Measurements from ENCODE around the gene TCF7.
"Not testable (repeated sequence)": the region's sequence is repeated elsewhere in the genome, so short reads cannot be mapped to it uniquely, and the experiment has no call there.

TCF7 gene

DNA sequence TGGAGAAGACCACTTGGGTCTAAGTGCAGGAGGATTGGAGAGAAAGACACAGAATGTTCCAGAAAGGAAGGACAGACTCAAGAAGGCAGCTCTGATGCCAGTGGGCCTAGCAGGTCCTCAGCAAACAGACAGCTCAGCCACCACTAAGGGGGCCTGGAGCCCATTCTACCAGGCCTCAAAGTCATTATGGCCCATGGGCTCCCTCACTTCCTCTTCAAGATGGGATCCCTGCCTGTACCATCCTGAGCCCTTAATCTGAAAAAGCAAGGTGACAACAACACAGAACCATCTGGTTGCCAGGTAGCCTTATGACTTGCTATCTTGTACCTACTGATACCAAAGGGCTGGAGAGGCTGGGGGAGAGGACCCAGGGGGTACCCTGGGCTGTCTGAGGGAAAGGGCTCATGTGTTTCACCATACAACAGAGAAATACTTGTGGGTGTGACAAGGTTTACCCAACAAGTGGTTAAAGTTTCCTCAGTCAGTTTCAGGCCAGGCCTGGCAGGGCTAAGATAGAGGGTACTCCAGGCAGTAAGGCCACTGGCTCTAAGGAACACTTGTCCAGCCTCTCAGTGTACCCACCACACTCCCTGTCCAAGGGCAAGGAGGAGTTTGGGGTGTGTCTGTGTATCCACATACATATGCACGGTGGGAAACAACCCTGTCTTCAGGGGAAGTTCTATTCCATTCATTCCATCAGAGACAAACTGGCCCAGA is 30.7 kb downstream of the TCF7 start:
- no peak for DNase-seq (ENCODE audit: low spot score)

DNA sequence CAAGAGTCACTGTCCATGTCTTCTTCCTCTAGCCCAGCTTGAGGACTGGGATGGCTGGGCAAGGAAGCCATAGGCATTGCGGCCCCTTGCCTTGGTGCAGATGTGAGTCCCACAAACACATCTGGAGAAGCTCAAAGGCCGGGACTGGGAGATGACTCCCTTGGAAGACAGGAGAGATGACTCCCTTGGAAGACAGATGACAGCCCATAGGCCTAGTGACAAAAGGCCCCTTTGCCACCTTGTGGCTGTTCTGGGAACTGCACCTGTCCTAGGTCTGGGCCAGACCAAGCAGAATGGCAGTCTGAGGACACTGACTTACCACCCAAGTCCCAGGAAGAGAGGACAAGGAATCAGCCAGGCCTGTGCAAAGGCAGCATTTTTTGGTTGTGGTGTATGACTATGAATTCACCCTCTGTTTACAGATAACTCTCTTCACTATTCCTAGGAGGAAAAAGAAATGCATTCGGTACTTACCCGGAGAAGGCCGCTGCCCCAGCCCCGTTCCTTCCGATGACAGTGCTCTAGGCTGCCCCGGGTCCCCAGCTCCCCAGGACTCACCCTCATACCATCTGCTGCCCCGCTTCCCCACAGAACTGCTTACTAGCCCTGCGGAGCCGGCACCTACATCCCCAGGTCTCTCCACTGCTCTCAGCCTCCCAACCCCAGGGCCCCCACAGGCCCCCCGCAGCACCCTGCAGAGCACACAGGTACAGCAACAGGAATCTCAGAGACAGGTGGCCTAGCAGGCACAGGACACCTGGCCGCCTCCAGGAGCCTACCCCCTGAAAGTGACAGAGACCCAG is 31.5 kb downstream of the TCF7 start:
- DNase-seq (ENCODE audit: low spot score), result peak; percentile 89

DNA sequence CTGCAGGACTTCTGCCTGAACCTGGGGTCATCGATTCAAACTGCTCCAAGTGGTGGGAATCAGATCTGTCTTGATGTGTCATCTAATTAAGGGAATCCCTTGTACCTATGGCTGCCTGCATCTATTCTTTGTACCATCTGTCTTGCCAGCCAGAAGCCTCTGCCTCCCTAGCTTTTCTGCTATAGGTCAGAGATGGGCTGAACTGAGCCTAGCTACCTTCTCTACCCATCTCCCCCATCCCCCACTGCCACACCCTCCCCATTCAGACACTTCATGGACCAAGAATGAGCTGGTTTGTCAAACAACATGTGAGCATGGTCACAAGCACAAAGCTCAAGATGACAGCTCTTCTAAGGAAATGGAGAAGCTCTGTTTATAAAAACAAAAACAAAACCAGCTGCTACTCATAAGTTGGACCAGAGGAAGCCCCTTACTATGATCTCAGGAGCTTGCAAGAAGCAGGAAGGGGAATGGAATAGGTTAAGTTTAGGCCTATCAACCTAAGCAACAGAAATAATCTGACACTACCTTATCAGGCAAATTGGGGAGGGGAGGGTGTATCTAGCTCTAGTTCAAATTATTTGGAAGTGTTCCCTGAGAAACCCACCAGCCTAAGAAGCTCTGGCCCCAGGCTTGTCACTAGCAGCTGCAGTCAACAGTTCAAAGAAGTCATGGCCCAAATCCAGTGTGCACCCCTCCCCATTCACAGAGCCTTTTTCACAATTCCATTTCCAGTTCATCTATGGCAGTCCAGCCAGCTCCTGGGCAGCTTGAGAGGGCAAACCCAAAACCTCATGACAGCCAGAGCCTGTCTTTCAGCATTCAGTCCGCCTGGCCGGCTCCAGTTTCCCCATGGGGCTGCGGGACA is 32.4 kb downstream of the TCF7 start:
- DNase-seq (ENCODE audit: low spot score), result no peak

DNA sequence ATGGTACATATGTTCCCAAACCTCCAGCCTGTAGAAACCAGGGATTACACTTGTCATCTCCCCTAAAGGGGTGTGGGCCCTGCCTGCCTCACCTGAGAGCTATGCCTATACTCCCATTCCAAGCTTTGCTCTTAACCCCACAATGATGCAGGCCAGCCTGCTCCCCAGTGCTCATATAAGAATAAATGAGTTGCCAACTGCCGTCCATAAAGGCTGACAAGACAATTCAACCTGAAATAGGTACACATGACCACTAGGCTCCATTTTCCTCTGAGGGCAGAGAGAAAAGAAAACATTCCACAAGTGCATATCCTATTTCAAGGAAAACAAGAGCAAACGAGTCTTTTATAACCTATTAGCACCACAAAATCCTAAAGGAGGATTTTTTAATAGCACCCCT is 33.8 kb downstream of the TCF7 start:
- DNase-seq (ENCODE audit: low spot score), result no peak

DNA sequence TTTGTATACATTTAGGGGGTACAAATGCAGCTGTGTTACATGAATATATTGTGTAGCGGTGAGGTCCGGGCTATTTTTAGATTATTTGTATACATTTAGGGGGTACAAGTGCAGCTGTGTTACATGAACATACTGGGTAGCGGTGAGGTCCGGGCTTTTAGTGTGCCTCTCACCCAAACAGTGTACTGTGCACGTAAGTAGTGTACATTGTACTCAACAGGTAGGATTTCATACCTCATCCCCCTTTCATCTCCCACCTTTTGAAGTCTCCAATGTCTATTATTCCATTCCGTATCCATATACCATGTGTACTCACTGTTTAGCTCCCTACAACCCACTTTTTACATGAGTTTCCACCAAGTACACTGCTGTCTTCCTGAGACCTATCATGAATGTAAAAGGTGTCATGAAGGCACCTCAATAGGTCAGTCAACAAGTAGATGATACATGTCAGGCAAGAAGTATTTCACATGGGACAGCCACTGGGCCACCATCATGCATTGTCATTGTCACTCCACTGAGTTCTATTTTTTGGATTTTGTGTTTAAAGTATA is 34.6 kb downstream of the TCF7 start:
- no peak for DNase-seq (ENCODE audit: low spot score)

DNA sequence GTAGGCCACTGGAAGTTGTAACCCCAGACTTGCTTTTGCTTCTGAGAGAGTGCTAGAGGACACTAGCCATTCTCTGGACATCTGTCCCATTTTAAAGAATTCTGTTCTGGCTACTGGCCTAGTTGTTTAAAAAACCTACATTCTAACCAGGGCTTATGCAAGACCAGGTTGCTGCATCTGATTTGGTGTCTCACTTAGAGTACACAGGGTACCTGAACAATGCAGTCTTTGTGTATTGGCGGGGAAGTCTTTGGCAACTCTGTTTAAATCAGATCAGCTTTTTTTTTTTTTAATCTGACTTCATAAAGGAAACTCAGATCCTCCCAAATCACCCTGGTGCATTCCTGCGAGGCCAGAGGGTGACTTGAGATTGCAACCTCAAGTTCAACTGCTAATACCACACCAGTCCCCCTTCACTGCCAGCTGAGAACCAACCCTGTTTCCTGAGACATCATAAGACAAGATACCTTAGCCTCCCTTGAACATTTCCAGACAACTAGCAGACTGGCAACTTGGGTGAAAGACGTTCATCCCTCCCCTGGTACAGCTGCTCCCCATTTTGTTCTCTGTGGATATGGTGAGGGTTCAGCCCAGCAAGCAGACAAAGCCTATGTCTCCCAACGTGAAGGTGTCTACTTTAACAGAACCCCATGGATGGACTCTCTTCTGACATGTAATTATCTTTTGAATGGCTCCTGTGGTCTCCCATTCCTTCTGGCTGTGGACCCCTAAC is 35.3 kb downstream of the TCF7 start:
- no peak for DNase-seq (ENCODE audit: low spot score)

DNA sequence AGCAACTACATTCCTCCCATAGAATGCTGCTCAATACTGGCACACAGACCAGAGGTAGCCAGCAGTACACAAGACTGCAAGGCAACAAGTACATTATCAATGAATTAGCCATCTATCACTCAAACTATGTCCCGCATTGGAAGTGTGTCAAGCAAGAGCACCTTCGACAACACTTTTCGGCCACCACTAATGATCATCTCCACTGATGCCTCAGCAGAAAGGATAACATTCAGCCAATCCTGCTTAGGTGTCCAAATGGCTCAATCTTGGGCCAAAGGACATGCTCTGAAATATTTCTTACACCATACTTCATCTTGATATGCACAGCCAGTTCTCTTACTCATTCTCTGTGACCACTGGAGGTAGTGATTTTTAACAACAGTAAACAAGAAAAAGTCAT is 37.2 kb downstream of the TCF7 start:
- no peak for DNase-seq (ENCODE audit: low spot score)

GRCh38 chr5:134152173-134152832 is 37.8 kb downstream of the TCF7 start:
- not testable (repeated sequence) for DNase-seq (ENCODE audit: low spot score)

DNA sequence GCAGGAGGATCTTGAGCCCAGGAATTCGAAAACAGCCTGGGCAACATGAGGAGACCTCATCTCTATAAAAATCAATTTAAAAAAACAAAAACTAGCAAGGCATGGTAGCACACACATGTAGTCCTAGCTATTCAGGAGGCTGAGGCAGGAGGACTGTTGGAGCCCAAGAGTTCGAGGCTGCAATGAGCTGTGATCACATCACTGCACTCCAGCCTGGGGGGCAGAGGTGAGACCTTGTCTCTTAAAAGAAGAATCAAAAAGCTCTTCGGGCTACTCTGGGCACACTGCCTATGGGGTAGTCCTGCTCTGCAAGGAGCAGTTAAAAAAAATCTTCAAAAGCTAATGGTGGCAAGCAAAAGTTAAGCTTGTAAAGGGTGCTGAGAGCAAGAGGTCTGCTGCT is 38.8 kb downstream of the TCF7 start:
- no peak for DNase-seq (ENCODE audit: low spot score)

DNA sequence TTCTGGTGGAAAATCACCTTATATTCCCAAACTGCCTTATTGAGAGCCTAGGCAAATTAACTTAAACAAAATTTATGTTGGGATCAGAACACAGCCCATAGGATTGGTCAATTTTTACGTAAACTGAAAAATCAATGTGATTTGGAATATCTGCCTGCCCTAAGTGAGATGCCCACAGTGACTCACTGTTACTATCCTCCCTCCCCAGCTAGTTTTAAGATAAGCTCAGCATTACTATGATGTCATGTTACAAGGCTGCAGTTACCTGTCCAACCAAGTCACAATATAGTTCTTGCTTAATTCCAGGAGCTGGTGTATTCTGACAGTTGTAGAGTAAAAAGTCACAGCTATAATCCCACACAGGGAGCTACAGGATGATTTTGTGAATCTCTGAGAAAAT is 39.2 kb downstream of the TCF7 start:
- no peak for DNase-seq (ENCODE audit: low spot score)

DNA sequence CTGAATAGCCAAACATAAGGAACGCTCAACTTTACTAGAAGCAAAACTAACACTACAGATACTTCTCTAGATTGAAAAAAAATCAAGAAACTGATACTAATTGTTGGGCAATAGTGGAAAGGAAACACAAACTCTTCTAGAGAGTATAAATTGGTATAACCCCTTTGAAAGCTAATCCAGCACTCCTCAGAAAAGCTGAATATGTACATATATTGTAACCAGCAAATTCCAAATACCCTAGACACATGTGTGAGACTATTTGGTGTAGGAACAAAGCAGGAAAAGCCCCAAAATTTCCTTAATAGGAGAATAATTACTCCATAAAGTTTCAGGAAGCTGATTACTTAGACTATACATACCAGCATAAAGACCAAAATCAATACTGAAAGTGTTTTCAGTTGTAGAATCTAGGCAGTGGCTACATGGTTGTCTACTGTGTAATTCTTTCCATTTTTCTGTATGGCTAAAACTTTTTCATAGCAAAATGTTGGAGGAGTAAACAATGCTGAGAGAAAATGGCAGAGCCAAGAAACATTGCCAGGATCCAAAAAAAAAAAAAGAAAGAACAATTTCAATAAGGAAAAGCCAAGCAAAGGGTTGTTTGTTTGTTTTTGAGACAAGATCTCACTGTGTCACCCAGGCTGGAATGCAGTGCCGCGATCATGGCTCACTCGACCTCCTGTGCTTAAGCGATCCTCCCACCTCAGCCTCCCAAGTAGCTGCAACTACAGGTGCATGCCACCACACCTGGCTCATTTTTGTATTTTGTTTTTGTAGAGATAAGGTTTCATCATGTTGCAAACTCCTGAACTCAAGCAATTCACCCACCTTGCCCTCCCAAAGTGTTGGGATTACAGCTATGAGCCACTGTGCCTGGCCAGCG is 47.3 kb downstream of the TCF7 start:
- DNase-seq (ENCODE audit: low spot score), result no peak

GRCh38 chr5:134162592-134162991 is 48.1 kb downstream of the TCF7 start:
- no peak for DNase-seq (ENCODE audit: low spot score)

DNA sequence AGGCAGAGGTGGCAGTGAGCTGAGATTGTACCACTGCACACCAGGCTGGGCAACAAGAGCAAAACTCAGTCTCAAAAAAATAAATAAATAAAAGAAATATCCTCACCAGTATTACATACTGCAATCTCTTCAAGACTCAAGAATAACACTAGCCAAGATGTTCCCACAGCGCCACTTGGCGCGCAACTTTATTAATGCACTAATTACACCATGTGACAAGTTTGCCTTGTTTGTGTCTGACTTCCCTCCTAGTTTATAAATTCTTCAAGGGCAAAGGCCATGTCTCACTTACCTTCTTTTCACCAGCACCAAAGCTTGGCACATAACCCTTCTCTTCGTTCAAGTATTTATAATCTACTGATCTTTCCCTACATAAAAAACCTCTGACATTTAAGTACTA is 57.5 kb downstream of the TCF7 start:
- no peak for DNase-seq (ENCODE audit: low spot score)

DNA sequence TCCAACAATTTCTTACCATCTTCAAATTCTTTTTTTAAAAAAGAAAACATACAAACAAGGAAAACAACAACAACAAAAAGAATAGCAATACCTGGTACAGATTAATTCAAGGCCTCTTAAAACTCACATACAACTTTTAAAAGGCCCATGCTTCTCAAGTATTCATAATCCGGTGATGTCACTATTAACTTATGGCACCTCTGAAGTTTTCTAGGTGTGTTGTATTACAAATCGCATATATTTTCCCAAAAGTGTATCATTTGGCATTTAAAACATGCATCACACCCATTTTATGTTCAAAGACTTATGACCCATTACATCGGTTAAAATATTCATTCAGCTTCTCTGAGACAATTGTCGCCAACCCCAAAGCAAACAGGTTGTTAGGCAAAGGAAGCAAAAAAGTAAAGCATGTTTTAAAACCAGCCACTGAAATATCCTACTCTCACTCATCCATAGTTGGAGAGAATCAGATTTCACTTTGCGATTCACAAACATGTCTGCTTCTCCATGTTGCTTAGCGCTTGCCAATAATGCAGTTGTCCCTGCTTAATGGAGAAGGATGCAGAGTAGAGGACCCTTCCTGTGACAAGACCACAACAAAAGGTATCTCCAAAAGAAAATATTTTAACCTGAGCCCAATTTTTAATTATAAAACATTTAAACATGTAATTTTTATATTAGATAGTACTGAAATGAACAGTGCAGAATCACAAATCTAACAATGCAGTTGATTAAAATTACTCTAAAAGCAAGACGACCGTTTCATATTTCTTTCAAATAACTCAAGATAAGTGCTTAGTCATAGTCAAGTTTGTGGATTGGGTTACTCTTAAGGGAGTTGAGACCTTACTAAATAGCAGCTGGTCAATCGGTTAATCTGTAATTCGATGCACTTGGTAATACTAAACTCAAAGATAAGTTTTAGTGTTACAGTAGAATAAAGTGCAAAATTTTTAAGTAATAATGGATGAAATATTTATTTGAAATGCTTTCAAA is 60.7 kb downstream of the TCF7 start:
- DNase-seq (ENCODE audit: low spot score), result no peak

- no peak for DNase-seq (ENCODE audit: low spot score)
Observed at GRCh38 chr5:134175921-134176510, 61.5 kb downstream of the TCF7 start.

GRCh38 chr5:134176511-134177368 is 62.3 kb downstream of the TCF7 start, which contains the start of gene SKP1:
Gene SKP1 (minus strand): TSS chr5:134176950. CDS start chr5:134174022, 2,928 bp downstream.
- peak; percentile 84 for DNase-seq (ENCODE audit: low spot score)

DNA sequence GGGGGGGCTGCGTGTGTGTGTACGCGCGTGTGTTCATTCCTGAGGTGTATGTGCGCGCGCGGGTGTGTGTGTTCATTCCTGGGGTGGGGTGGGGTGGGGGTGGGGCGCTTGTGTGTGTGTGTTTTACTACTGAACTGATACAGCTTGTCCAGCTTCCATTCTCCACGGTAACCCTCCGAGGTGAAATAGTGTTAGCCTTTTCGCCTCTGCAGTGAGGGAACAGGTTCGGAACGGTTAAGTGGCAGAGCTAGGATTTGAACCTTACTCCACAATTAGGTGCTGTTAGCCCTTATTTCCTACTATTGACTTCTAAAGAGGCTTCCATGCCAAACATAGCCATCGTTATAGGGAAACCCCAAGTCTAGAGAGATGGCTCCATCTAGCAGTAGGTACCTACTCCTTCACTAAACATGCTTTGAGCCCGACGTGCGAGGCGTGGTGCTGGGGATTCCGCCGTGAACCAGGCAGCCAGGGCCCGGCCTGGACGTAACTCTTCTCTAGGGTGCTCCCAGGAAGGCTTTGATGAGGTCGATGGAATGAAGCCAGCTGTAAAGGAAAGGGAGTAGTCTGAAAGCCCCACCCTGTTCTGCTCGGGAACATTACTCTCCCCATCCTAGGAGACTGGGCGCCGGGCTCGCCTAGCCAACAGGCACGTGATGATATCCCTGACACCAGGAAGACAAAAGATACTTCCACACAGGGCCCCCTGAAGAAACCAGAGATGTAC is 63.1 kb downstream of the TCF7 start:
- DNase-seq (ENCODE audit: low spot score), result no peak
